HG02943 (cell line): Measurements from ENCODE around the gene CRPPA.
"Not testable (repeated sequence)": the region's sequence is repeated elsewhere in the genome, so short reads cannot be mapped to it uniquely, and the experiment has no call there.

Experiments
- ATAC-seq: cut with Tn5 transposase; IDR thresholded peaks from one replicate; pipeline ENCODE4 v1.9.1; 2021; ENCODE audit warnings: mild to moderate bottlenecking, low read depth, moderate library complexity; ENCODE audit not compliant: unreplicated experiment

CRPPA gene

DNA sequence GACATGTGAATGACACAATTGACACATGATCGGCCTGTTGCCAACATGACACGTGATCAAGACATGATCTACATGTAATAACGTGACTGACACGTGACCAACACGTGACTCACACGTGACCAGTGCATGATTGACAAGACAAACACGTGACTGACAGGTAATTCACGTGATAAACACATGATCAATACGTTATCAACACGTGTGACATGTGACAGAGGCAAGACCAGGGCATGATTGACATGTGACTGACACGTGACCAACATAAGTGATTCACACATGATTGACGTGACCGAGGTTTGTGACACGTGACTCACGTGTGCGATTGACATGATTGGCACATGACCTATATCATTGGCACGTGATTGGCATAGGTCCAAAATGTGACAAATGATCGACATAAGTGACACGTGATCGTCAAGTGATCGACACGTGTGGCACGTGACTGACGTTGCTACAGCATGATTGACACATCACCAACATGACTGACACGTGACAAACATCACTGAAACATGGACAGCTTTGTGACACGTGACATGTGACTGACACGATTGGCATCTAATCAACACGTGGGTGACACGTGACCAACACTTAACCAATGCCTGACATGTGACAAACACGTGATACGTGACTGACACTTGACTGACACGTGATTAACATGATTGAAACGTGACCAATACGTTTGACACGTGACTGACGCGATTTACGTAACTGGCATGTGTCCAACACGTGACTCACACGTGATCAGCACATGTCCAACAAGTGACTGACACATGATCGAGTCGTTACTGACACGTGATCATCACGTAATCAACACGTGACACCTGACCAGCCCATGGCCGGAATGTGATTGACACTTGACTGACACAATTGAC is 23.0 kb downstream of the CRPPA start:
- no peak for ATAC-seq

DNA sequence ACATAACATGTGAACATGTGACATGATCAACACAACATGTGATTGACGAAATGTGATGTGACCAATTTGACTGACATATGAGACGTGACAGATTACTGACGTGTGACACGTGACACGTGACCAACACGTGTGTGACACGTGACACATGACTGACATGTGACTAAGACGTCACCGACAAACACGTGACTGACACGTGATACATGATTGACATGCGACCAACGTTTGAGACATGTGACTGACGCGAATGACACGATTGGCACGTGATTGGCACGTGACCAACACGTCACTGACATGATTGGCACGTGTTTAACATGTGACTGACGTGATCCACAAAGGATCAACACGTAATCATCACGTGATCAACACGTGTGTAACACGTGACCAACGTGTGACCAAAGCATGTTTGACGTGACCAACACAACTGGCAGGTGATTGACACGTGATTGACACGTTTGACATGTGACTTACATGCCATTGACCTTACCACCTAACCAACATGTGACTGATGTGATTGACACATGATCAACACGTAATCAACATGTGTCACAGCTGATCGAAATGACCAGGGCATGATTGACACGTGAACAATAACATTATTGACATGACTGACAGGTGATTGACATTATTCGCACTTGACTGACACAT is 23.7 kb downstream of the CRPPA start:
- no peak for ATAC-seq

DNA sequence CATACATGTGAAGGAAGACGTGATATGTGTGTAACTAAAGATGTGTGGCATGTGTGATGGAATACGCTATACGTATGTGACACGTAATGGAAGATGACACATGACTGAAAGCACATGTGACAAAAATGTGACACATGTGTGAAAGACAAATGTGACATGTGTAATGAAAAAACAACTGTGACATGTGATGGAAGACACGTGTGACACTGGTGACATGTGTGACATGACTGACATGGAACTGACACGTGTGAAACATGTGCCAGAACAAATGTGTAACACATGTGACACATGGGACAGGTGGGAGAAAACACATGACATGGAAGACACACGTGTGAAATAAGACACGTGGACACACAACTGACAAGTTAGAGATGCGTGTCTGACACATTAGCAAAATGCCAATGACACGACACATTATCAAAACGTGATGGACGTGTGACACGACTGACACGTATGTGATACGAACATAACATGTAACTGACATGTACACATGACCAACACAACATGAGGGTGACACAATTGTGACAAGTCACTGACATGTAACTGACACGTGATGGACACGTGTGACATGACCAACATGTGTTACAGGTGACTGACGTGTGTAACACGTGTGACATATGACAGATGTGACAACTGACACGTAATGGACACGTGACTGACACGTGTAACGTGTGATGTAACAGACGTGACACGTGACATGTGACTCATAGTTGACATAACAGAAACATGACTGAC is 24.4 kb downstream of the CRPPA start:
- no peak for ATAC-seq

DNA sequence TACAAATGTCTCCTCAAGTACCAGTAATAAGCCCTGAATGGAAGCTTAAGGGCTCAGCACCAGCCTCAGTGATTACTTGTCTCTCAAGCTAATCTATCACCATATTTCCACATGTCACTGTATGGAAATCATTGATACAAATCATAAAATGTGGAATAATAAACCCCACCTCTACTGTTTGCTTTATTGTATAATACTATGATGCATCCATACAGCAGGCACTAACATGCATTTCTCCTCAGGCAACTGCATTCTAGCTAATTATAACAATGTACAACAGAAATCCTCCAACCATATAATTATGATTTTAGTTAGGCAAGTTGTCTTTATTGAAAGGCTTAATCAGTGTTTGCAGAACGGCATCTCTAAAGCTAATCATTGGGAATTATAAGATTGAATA is 26.2 kb downstream of the CRPPA start:
- ATAC-seq: no peak

DNA sequence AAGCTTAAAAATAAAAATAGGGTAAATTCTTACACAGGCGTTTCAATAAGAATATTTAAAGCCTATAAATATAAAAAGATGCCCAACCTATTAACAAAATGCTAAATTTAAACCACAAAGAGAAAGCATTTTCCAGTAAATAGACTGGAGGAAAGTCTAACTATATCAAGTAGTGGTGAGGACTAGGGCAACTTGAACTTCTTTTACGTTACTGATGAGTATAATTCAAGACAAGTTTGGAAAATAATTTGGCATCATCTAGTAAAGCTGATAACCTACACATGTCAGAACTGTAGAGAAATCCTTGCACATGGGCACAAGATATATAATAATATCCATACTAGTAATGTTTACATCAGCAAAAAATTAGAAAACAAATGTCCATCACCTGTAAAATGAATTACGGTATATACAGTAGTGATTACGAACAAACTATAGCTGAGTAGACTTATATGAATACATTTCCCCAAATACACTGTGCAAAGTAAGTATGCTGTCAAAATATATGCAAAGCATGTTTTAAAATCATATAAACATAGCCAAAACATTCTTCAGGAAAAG is 27.4 kb downstream of the CRPPA start:
- ATAC-seq: no peak

DNA sequence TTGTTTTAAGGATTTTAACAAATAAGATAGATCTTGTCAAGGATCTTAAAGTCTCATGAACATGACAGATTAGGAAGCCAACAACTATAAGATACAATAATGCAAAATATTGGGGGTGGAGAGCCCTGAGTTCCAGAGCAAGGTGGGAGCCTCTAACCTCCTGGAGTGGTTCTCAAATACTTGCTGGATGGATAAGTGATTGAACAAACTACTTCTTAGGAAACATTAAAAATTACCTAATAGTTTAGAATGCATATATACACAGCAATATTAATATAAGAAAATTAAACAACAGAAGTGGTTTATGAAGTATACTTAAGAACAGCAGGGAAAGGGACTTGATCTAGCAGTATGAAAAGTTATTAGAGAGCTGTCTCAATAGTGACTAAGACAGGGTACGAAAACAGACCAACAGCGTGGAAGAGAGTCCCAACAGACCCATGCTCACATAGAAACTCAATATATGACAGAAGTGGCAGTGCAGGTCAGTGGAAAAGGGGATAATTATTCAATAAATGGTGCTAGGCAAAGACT is 28.3 kb downstream of the CRPPA start:
- no peak for ATAC-seq

DNA sequence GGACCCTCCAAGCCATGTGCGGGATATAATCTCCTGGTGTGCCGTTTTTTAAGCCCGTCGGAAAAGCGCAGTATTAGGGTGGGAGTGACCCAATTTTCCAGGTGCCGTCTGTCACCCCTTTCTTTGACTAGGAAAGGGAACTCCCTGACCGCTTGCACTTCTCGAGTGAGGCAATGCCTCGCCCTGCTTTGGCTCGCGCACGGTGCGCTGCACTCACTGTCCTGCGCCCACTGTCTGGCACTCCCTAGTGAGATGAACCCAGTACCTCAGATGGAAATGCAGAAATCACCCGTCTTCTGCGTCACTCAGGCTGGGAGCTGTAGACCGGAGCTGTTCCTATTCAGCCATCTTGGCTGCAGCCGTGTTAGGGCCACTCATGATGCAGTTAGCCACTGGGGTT is 37.6 kb downstream of the CRPPA start:
- ATAC-seq: not testable (repeated sequence)

DNA sequence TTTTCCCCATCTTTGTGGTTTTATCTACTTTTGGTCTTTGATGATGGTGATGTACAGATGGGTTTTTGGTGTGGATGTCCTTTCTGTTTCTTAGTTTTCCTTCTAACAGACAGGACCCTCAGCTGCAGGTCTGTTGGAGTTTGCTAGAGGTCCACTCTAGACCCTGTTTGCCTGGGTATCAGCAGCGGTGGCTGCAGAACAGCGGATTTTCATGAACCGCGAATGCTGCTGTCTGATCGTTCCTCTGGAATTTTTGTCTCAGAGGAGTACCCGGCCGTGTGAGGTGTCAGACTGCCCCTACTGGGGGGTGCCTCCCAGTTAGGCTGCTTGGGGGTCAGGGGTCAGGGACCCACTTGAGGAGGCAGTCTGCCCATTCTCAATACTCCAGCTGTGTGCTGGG is 38.2 kb downstream of the CRPPA start:
- not testable (repeated sequence) for ATAC-seq
